Mesodermal cell (in vitro differentiated cells): ENCODE results near the gene RNF40.
A peak's percentile ranks its signal among the peaks of the same experiment; 100 is the strongest.

Experiments used
- H3K27ac ChIP-seq: 2 replicates; pipeline ENCODE4 v1.7.0; 2013; ENCODE audit warnings: mild to moderate bottlenecking, low read depth, low read length, moderate library complexity; ENCODE audit not compliant: severe bottlenecking
- H3K36me3 ChIP-seq: 2 replicates; pipeline ENCODE4 v1.7.1; 2013; ENCODE audit warnings: mild to moderate bottlenecking, low read length, moderate library complexity; ENCODE audit not compliant: control insufficient read depth, insufficient read depth
- H3K4me1 ChIP-seq: one replicate; pipeline ENCODE4 v1.7.1; 2013; ENCODE audit warnings: mild to moderate bottlenecking, low read length; ENCODE audit not compliant: insufficient read depth, control insufficient read depth, poor library complexity, severe bottlenecking
- H3K4me3 ChIP-seq: 2 replicates; pipeline ENCODE4 v1.7.0; 2013; ENCODE audit warnings: low read length, control low read depth, mild to moderate bottlenecking; ENCODE audit not compliant: insufficient read depth, poor library complexity, severe bottlenecking; ENCODE audit errors: extremely low read depth
- H3K9me3 ChIP-seq: 2 replicates; pipeline ENCODE4 v1.7.1; 2013; ENCODE audit warnings: mild to moderate bottlenecking, low read length, moderate library complexity; ENCODE audit not compliant: control insufficient read depth
- WGBS, 2 experiments: methylation state at CpG; one replicate each; pipeline ENCODE4 v1.1.5; 2013; ENCODE audit warnings: missing lambda C conversion rate in 2 of 2; ENCODE audit not compliant: insufficient coverage in 2 of 2; 5-methylcytosine and 5-hydroxymethylcytosine counted together

The RNF40 gene

DNA sequence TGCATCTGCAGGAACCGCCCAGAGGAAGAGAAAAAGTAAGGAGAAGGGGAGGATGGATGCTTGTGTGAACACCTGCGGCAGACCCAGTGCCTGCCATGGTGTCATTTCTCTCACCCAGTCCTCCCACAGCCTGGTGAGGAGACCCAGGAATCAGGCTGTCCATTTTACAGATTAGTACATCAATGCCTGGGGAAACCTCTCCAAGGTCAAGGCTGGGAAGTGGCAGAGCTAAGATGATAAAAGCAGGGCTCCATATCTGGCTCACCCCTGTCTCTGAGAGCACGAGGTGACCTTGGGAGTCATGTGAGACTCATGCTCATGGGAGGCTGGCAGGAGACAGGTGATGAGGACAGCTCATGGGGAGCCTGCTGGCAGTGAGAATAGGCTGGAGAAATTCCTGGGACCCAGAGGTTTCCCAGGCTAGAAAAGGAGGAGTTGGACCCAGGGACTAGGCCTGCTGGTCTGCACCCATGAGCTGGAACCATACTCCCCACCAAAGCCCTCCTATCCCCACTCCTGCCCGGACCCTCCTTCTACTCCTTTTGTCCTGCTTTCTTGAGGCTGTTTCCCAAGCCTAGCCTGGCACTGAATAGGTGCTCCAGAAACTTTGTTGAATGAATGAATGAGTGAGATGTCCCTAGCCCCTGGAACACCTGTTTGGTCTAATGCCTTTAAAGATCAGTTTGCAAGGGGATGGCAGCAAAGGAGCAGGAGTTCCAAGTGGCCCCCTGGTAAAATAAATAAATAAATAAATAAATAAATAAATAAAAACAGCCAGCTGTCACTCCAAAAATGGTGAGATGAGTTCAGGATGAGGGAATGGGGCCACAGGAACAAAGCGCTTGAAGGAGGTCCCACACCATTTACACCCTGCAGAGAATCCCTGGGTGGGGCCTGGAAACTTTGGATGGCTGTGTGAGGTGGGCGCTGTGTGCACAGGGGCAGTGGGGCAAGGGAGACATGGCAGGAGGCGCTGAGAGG, 23.3 kb downstream of the RNF40 start:
- WGBS, 2 experiments: 91% methylated on average over 4 to 6 of the region's 7 CpGs
- Histone ChIP-seq H3K36me3 (peaks cover 48% of the 10 kb centered on the region), H3K4me3 (peak overlapping the region; percentile 80), H3K4me1 (peaks cover 6% of the 10 kb centered on the region), H3K27ac (no peak overlapping the region), H3K9me3 (no peaks in the 10 kb centered on the region)

DNA sequence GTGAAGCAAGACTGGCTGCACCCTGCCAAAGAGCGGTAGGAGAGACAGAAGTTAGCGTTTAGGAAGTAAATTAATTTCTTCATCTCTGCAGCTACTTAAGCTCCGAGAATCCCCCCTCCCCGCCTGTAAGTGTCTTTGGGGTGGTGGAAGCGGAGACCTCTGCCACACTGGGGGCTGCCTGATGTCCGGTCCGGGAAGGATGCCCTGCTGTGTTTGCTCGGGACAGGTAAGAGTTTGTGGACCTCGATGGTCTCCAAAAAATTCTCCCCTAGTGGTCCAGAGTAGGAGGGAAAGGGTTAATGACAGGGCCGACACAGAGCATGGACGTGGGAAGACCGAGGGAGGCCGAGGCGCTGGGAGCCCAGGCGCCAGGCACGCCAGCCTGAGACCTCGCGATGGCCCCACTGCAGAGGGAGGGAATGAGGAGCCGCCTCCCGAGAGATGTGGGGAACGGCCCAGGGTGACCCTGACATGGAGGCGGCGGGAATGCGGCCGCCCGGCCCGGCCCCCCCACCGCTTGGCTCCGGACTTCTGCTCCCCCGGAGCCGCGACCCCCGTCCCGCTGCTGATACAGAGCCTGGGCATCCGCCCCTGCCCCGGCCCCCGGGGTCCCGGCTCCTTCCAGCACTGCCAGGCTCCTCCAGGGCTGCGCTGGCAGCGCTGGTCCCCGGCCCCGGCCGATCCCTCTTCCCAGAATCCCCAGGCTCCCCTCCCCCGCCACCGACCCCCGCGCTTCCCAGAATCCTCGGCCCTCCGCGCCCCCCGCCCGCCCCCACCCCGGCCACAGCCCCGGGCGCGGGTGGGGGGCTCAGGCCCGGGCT, 24.2 kb downstream of the RNF40 start:
- Histone ChIP-seq H3K36me3 (peaks cover 42% of the 10 kb centered on the region), H3K4me1 (peaks cover 6% of the 10 kb centered on the region), H3K9me3 (no peaks in the 10 kb centered on the region), H3K27ac (peak overlapping the region; percentile 71), H3K4me3 (peak overlapping the region; percentile 80)
- 3 to 4% methylated on average over 23 to 42 of the region's 57 CpGs for WGBS, 2 experiments

DNA sequence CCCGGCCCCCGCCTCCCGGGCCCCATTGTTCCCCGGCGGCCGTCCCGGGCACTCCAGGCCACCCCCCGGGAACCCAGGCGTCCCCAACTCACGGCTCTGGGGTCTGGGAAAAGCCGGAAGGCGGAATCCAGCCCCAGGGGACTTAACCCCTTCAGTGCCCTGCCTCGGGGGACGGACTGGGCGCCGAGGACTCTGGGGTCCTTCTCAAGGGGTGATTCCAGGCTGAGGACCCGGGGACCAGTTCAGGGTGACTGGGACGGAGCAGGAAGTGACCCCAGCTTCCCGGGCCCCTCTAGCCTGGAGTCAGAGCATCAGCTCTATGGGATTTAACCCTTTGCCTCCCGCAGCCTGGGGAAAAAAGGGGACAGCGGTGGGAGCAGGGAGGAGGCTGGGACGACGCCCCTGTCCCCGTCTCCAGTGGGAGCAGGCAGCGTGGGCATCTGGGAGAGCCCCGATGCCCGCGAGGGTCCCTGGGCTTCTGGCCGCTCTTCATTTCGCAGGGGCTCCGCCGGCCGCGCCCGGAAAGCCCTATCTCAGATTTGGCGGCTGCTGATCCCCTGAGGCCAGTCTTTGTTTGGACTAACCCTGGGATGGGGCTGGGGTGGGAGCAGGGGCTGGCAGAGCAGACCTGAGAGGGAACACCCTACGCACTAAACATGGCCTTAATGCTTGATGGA, 25.0 kb downstream of the RNF40 start, which contains the start of gene ZNF629:
Gene ZNF629 (minus strand): TSS at position 270 of the 677 bp plus-strand sequence. CDS start 2,723 bp downstream, outside the sequence.
- no peaks in the 10 kb centered on the region for H3K9me3 ChIP-seq
- H3K27ac ChIP-seq: peak within 1 kb of the TSS; percentile 71
- 1 to 2% methylated on average over 28 to 31 of the region's 37 CpGs for whole genome bisulfite sequencing, 2 experiments
- peaks cover 34% of the 10 kb centered on the region for H3K36me3 ChIP-seq
- peaks cover 6% of the 10 kb centered on the region for H3K4me1 ChIP-seq
- H3K4me3 ChIP-seq: peak within 1 kb of the TSS; percentile 80

DNA sequence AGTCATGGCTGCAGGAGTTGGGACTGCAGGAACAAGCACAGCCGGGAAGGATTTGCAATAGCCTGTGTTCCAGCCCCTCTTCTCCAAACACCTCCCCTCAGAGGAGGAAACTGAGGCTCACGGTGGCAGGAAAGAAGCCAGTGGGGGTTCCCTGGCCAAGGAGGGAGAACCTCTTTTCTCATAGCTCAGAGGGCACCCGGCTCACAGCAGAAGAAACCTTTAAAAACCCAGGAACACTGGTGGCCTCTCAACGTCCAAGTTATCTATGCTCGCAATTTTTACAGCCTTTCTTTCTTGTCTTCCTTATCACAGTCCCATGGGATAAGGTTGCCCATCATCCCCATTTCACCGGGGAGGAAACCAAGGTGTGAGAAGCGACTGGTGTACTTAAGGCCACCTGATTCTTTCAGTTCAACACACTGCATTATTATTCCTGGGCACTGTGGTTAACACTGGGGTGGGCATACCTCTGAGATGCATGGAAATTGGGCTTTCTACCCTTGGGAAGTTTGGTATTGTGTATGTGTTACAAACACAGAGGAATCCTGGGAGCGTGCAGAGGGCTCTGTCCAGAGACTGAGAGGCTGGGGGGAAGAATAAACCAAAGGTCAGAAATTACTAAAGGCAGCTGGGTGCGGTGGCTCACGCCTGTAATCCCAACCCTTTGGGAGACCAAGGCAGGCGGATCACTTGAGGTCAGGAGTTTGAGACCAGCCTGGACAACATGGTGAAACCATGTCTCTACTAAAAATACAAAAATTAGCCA, 25.7 kb downstream of the RNF40 start:
- peak overlapping the region; percentile 71 for H3K27ac ChIP-seq

DNA sequence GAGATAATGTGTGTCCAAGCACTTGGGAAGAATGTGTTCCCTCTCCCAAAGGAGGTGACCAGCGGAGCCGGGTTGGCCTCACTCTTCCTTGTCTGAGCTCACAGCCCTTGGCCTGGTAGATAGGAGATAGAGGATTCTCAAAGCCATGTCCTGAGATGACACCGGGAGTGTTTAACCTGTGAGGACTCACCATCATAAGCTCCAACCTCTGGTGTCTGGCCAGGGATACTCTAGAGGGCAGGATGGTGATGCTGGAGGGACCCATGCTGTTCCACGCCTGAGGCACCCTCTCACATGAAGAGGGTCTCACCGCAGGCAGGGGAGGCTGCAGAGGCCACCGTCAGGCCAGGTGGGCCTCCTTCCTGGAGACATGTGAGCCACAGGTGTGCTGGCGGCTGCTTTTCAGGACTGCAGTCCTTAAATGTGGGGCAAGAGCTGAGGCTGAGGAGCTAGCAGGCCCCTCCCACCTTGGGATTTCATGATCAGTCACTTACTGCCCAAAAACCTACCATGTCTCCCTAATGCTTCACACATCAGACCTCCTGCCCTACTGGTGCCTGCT, 31.5 kb downstream of the RNF40 start:
- WGBS, 2 experiments: 80 to 83% methylated on average over 2 to 6 of the region's 7 CpGs
- H3K4me1 ChIP-seq: no peaks in the 10 kb centered on the region

More for the DNA sequence above, 25.7 kb downstream of the RNF40 start:
- peaks cover 27% of the 10 kb centered on the region for H3K36me3 ChIP-seq
- peaks cover 6% of the 10 kb centered on the region for H3K4me1 ChIP-seq
- 64 to 75% methylated on average over 8 of the region's 11 CpGs for WGBS, 2 experiments
- peak overlapping the region; percentile 80 for H3K4me3 ChIP-seq
- no peaks in the 10 kb centered on the region for H3K9me3 ChIP-seq

DNA sequence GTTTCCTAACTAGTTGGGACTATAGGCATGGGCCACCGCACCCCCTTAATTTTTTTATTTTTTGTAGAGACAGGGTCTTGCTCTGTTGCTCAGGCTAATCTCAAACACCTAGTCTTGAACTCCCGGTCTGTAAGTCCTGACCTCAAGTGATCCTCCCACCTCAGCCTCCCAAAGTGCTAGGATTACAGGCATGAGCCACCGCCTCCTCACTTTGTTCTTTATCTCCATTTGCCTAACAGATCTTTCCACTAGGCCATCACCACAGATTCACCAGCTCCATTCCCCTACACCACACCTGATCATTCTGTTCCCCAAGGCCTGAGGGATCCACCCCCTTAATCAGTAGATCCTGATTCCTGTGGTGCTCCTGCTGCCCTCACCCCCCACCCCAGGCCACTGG, 32.5 kb downstream of the RNF40 start:
- WGBS, 2 experiments: 85 to 98% methylated on average over 3 of the region's 3 CpGs
- no peak overlapping the region for H3K4me3 ChIP-seq
- H3K4me1 ChIP-seq: no peaks in the 10 kb centered on the region
- H3K36me3 ChIP-seq: no peaks in the 10 kb centered on the region
- H3K9me3 ChIP-seq: no peaks in the 10 kb centered on the region
- no peak overlapping the region for H3K27ac ChIP-seq

More for the DNA sequence above, 31.5 kb downstream of the RNF40 start:
- Histone ChIP-seq H3K36me3 (no peaks in the 10 kb centered on the region), H3K4me3 (no peak overlapping the region), H3K27ac (no peak overlapping the region), H3K9me3 (no peaks in the 10 kb centered on the region)

DNA sequence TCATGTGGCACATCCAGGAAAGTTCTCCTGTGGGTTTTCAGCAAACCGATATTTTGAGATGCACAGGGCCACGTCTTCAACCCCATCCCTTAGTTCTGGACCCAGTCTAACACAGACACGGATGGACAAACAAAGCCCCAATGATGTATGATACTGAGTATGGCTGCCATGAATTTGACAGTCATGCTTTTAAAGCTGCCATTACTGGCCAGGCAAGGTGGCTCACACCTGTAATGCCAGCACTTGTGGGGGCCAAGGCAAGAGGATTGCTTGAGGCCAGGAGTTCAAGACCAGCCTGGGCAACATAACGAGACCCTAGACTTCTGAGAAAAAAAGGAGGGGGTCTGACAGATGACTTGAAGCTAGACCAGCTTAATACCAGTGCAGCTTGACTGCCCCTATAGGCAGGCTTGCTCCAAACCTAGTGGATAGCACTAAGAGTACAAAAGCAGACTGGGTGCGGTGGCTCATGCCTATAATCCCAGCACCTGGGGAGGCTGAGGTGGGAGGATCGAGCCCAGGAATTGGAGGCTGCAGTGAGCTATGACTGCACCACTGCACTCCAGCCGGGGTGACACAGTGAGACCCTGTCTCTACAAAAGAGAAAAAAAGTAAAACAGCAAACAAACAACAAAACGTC, 35.7 kb downstream of the RNF40 start:
- Histone ChIP-seq H3K27ac (no peak overlapping the region), H3K4me3 (no peak overlapping the region), H3K9me3 (no peaks in the 10 kb centered on the region), H3K4me1 (no peaks in the 10 kb centered on the region), H3K36me3 (no peaks in the 10 kb centered on the region)
- 72 to 83% methylated on average over 4 to 5 of the region's 8 CpGs for WGBS, 2 experiments

DNA sequence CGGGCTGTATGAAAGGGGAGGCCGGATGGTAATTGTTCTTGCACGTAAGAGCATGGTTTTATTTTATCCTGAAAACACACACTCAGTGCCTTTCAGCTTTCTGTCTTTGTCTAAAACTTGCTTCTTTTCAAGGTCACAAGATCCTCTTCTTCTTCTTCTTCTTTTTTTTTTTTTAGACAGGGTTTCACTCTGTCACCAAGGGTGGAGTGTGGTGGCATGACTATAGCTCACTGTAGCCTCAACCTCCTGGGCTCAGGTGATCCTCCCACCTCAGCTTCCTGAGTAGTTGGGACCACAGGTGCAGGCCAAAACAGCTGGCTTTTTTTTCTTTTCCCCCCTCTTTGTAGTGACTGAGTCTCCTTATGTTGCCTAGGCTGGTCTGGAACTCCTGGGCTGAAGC, 40.8 kb downstream of the RNF40 start:
- no peak overlapping the region for H3K4me3 ChIP-seq
- no peaks in the 10 kb centered on the region for H3K36me3 ChIP-seq
- H3K9me3 ChIP-seq: no peaks in the 10 kb centered on the region
- peaks cover 5% of the 10 kb centered on the region for H3K4me1 ChIP-seq
- WGBS, 2 experiments: 67% methylated on average over 1 of the region's 3 CpGs; no CpG with 5 or more reads in 1 of the 2 experiments
- H3K27ac ChIP-seq: no peak overlapping the region

DNA sequence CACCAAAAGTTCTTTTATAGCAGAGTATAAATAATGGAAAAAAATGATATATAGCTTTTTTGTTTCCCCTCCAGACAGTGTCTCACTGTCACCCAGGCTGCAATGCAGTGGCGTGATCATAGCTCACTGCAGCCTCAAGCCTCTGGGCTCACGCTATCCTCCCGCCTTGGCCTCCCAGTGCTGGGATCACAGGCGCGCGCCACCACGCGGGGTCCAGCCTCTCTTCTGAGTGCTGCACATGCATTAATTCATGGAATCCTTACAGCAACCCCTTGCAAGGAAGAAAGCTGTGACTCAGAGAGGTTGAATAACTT, 42.9 kb downstream of the RNF40 start:
- H3K9me3 ChIP-seq: no peaks in the 10 kb centered on the region
- peaks cover 5% of the 10 kb centered on the region for H3K4me1 ChIP-seq
- WGBS, 2 experiments: 70 to 88% methylated on average over 4 to 8 of the region's 8 CpGs
- peak overlapping the region; percentile 75 for H3K4me3 ChIP-seq
- no peaks in the 10 kb centered on the region for H3K36me3 ChIP-seq
- peak overlapping the region; percentile 82 for H3K27ac ChIP-seq
